H1 (cell line): Measurements from ENCODE around the gene HILPDA.

Source experiments
- POLR2A ChIP-seq, 2 experiments: IDR thresholded peaks; 1 replicate in 1 of 2; 2 replicates in 1 of 2; pipeline ENCODE4 v1.6.1; 2011; ENCODE audit warnings: low read depth in 2 of 2, low read length in 2 of 2, mild to moderate bottlenecking in 2 of 2; ENCODE audit errors: control extremely low read depth in 1 of 2
- SP2 ChIP-seq: IDR thresholded peaks from 2 replicates; pipeline ENCODE4 v1.6.1; 2012; ENCODE audit warnings: mild to moderate bottlenecking, low read length, inconsistent platforms
- TF ChIP-seq, protein P1 (sequence below), 3 experiments: IDR thresholded peaks; 1 replicate in 2 of 3; 2 replicates in 1 of 3; pipeline versions ENCODE4 v1.5.1 to v1.6.1; 2011; ENCODE audit warnings: low read length in 3 of 3, mild to moderate bottlenecking in 3 of 3, inconsistent platforms in 2 of 3, low read depth in 1 of 3, moderate library complexity in 1 of 3; ENCODE audit not compliant: insufficient read depth in 1 of 3; ENCODE audit errors: control extremely low read depth in 1 of 3

DNA sequence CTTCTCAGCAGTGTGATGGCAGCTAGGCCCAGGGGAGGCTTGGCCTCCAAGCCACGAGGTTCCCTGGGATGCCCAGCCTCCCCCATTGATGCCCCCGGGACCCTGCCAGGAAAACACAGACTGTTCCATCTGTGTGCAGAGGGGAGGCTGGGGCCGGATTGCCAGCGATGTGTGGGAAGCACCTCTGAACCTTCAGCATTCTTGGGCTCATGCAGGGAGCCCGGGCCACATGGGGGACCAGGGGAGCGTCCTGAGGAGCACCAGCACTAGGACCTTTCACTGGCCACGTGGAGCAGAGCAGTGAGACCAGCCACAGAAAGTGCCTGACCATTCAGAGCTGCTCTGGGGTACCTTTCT, 48.5 kb upstream of the HILPDA start:
- TF ChIP-seq SP2 (no peak), POLR2A (IDR thresholded peaks at IDR 0.05; ENCODE audit: control extremely low read depth in 1 of 2, low read depth in 2 of 2, low read length in 2 of 2) (no peak)
- TF ChIP-seq, protein P1, sequence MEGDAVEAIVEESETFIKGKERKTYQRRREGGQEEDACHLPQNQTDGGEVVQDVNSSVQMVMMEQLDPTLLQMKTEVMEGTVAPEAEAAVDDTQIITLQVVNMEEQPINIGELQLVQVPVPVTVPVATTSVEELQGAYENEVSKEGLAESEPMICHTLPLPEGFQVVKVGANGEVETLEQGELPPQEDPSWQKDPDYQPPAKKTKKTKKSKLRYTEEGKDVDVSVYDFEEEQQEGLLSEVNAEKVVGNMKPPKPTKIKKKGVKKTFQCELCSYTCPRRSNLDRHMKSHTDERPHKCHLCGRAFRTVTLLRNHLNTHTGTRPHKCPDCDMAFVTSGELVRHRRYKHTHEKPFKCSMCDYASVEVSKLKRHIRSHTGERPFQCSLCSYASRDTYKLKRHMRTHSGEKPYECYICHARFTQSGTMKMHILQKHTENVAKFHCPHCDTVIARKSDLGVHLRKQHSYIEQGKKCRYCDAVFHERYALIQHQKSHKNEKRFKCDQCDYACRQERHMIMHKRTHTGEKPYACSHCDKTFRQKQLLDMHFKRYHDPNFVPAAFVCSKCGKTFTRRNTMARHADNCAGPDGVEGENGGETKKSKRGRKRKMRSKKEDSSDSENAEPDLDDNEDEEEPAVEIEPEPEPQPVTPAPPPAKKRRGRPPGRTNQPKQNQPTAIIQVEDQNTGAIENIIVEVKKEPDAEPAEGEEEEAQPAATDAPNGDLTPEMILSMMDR (IDR thresholded peaks at IDR 0.05; ENCODE audit: control extremely low read depth in 1 of 3, insufficient read depth in 1 of 3, low read depth in 1 of 3, low read length in 3 of 3), result no peak
